DOHH2 (cell line): Measurements from ENCODE around the gene CPXM1.

Experiments used
- H3F3A ChIP-seq: fragments of 200-600 bp; sonication (generic), shearing (Covaris generic); 2 replicates; pipeline ENCODE4 v1.6.0; 2016; ENCODE audit warnings: antibody characterized with exemption, mild to moderate bottlenecking; ENCODE audit not compliant: control insufficient read depth, insufficient read depth
- H3K27ac ChIP-seq: fragments of 200-600 bp; sonication (generic); 2 replicates; pipeline ENCODE4 v1.5.1; 2014; ENCODE audit warnings: low read depth, mild to moderate bottlenecking, low read length, moderate library complexity
- H3K27me3 ChIP-seq: fragments of 200-600 bp; sonication (generic); 2 replicates; pipeline ENCODE4 v1.6.1; 2014; ENCODE audit warnings: mild to moderate bottlenecking, low read length, mixed read lengths; ENCODE audit not compliant: control insufficient read depth
- H3K36me3 ChIP-seq: fragments of 200-600 bp; sonication (generic); 2 replicates; pipeline ENCODE4 v1.6.1; 2014; ENCODE audit warnings: mild to moderate bottlenecking, low read length, moderate library complexity, mixed read lengths; ENCODE audit not compliant: control insufficient read depth
- H3K4me1 ChIP-seq: fragments of 200-600 bp; sonication (generic); 2 replicates; pipeline ENCODE4 v1.6.1; 2014; ENCODE audit warnings: mild to moderate bottlenecking, low read length, mixed read lengths; ENCODE audit not compliant: control insufficient read depth
- H3K4me2 ChIP-seq: fragments of 200-600 bp; sonication (generic); 2 replicates; pipeline ENCODE4 v1.6.0; 2014; ENCODE audit warnings: mild to moderate bottlenecking, low read length, moderate library complexity
- H3K4me3 ChIP-seq: fragments of 200-600 bp; sonication (generic); 2 replicates; pipeline ENCODE4 v1.5.1; 2014; ENCODE audit warnings: mild to moderate bottlenecking, low read length, mixed read lengths
- H3K79me2 ChIP-seq: fragments of 200-600 bp; sonication (generic); 2 replicates; pipeline ENCODE4 v1.6.1; 2014; ENCODE audit warnings: mild to moderate bottlenecking, low read length, mixed read lengths; ENCODE audit not compliant: control insufficient read depth
- H3K9me2 ChIP-seq: fragments of 200-600 bp; sonication (generic); replicated peaks from 2 replicates; pipeline ENCODE4 v1.6.1; 2014; ENCODE audit warnings: mild to moderate bottlenecking, low read length, mixed read lengths; ENCODE audit not compliant: control insufficient read depth
- H3K9me3 ChIP-seq: fragments of 200-600 bp; sonication (generic); 2 replicates; pipeline ENCODE4 v1.6.1; 2014; ENCODE audit warnings: antibody characterized with exemption, low read length, mixed read lengths; ENCODE audit not compliant: control insufficient read depth, insufficient read depth
- H4K20me1 ChIP-seq: fragments of 200-600 bp; sonication (generic); 2 replicates; pipeline ENCODE4 v1.6.0; 2014; ENCODE audit warnings: low read depth, mild to moderate bottlenecking, antibody characterized with exemption, low read length, moderate library complexity; ENCODE audit not compliant: control insufficient read depth, insufficient read depth
- EZH2phosphoT487 ChIP-seq: fragments of 200-600 bp; sonication (generic); IDR thresholded peaks from 2 replicates; pipeline ENCODE4 v1.6.1; 2017; ENCODE audit warnings: borderline replicate concordance, mild to moderate bottlenecking, antibody characterized with exemption, low read length, moderate library complexity, mixed read lengths
- TF ChIP-seq, protein P1 (sequence below): fragments of 200-600 bp; sonication (generic); IDR thresholded peaks from one replicate; pipeline ENCODE4 v1.5.1; 2014; ENCODE audit warnings: antibody characterized with exemption, mild to moderate bottlenecking, low read depth, low read length; ENCODE audit not compliant: poor library complexity, severe bottlenecking

The CPXM1 gene

DNA sequence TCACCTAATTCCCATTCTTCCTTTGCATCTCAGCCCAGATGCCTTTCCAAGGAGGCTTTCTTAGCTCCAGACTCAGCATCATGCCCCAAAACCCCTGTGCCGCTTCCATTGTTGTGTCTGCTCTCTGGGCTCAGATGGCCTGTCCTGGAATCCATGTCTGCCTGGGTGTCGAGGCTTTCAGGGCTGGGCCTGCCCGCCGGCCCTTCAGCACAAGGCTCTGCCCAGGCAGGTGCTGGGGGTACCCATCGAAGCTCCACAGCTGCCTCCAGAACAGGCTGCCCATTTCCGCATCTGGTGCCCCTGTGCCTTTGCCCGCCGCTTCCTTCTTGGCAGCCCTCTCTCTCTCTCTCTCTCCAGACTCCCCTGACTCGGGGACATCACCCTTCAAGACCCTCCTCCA lies 1.2 kb downstream of the CPXM1 start:
- Histone ChIP-seq H3K27ac (no peak overlapping the region), H3K4me3 (no peak overlapping the region), H3K27me3 (peaks cover 3% of the 10 kb centered on the region; the same call in 1 of the 2 replicates), H3K4me2 (no peak overlapping the region), H3K79me2 (no peaks in the 10 kb centered on the region), H3K9me3 (no peaks in the 10 kb centered on the region), H3K36me3 (no peaks in the 10 kb centered on the region), H3K9me2 (no peaks in the 10 kb centered on the region), H3K4me1 (no peaks in the 10 kb centered on the region), H3F3A (no peaks in the 10 kb centered on the region), H4K20me1 (no peaks in the 10 kb centered on the region)
- no peak for TF ChIP-seq EZH2phosphoT487
- TF ChIP-seq, protein P1, sequence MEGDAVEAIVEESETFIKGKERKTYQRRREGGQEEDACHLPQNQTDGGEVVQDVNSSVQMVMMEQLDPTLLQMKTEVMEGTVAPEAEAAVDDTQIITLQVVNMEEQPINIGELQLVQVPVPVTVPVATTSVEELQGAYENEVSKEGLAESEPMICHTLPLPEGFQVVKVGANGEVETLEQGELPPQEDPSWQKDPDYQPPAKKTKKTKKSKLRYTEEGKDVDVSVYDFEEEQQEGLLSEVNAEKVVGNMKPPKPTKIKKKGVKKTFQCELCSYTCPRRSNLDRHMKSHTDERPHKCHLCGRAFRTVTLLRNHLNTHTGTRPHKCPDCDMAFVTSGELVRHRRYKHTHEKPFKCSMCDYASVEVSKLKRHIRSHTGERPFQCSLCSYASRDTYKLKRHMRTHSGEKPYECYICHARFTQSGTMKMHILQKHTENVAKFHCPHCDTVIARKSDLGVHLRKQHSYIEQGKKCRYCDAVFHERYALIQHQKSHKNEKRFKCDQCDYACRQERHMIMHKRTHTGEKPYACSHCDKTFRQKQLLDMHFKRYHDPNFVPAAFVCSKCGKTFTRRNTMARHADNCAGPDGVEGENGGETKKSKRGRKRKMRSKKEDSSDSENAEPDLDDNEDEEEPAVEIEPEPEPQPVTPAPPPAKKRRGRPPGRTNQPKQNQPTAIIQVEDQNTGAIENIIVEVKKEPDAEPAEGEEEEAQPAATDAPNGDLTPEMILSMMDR, result no peak

- no peak overlapping the region for H3K4me3 ChIP-seq
- H3F3A ChIP-seq, result no peaks in the 10 kb centered on the region
- no peak overlapping the region for H3K4me2 ChIP-seq
- no peak for TF ChIP-seq EZH2phosphoT487
- TF ChIP-seq, protein P1, result no peak
- no peaks in the 10 kb centered on the region for H4K20me1 ChIP-seq
- H3K27me3 ChIP-seq, result peaks cover 3% of the 10 kb centered on the region; the same call in 1 of the 2 replicates
- no peaks in the 10 kb centered on the region for H3K79me2 ChIP-seq
- no peaks in the 10 kb centered on the region for H3K4me1 ChIP-seq
- no peak overlapping the region for H3K27ac ChIP-seq
- H3K9me3 ChIP-seq, result no peaks in the 10 kb centered on the region
- H3K36me3 ChIP-seq, result no peaks in the 10 kb centered on the region
- no peaks in the 10 kb centered on the region for H3K9me2 ChIP-seq
Observed at GRCh38 chr20:2798814-2799213, 1.6 kb downstream of the CPXM1 start.

- peaks cover 3% of the 10 kb centered on the region; the same call in 1 of the 2 replicates for H3K27me3 ChIP-seq
- H3K36me3 ChIP-seq, result no peaks in the 10 kb centered on the region
- H3K4me1 ChIP-seq, result no peaks in the 10 kb centered on the region
- no peaks in the 10 kb centered on the region for H3F3A ChIP-seq
- H3K79me2 ChIP-seq, result no peaks in the 10 kb centered on the region
- H3K4me2 ChIP-seq, result no peak overlapping the region
- no peak overlapping the region for H3K27ac ChIP-seq
- no peak overlapping the region for H3K4me3 ChIP-seq
- no peaks in the 10 kb centered on the region for H4K20me1 ChIP-seq
- TF ChIP-seq, protein P1, result no peak
- TF ChIP-seq EZH2phosphoT487, result no peak
- no peaks in the 10 kb centered on the region for H3K9me2 ChIP-seq
- H3K9me3 ChIP-seq, result no peaks in the 10 kb centered on the region
Observed at GRCh38 chr20:2798095-2798805, 2.2 kb downstream of the CPXM1 start.
